ENCODE data around the gene CDKN2B-AS1.

Gene CDKN2B-AS1

DNA sequence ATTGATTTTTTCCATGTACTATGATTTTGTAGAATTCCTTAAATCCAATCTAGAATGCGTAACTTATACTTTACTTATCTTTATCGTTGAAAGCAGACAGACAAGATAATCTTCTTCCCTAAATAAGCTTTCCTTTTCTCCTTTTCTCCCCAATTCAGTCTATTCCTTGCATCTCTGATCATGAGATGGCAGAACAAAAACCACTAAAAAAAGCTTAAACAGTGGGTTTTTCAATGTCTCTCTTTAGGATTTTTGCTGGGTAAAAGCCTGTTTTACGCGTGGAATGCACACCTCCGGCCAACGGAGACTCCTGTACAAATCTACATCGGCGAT lies 13.8 kb downstream of the CDKN2B-AS1 start:
- no peak for DNase-seq

DNA sequence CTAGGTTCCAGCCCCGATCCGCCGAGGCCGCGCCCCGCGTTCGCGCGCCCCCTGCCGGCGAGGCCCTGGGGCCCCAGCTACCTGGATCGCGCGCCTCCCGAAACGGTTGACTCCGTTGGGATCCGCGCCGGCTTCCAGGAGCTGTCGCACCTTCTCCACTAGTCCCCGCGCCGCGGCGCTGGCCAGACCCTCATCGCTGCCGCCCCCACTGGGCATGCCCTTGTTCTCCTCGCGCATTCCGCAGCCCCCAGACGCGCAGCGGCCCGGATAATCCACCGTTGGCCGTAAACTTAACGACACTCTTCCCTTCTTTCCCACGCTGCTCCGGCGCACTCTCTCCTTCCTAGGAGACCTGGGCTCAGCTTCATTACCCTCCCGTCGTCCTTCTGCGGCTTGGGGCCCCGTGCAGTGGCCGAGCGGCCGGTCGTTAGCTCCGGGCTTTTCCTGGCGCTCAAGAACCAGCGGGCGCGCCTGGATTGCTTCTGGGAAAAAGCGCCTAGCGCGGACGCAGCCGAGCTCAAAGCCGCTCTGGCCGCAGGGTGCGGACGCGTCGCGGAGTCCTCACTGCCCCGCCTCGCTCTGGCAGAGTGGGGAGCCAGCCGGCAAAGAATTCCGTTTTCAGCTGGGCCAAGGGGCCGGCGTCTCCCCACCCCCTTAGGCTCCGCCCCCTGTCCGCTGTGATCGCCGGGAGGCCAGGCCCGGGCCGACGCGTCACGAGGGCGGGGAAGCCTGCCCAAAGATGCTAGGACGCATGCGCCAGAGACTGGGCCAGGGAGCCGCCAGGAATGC lies 14.3 kb downstream of the CDKN2B-AS1 start, which contains the start of gene CDKN2B:
Gene CDKN2B (minus strand): TSS at position 589 of the 789 bp plus-strand sequence. CDS start 352 bp downstream, at position 237.
- DNase-seq: peak; percentile 95

DNA sequence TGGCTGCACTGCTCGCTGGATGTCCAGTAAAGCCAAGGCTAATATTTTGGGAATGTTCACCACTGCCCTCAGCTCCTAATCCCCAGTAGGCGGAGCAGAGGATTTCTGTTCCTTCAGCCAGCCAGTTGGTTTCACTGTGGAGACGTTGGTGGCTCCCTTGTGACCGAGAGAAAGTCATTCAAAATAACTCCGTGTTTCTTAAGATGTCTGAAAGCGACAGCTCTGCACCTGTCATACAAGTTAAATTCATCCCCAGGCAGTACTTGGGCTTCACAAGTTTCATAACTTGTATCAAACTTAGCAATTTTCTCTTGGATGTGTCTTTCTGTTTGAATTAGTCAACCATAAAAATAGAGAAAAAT lies 14.9 kb downstream of the CDKN2B-AS1 start:
- DNase-seq: no peak

DNA sequence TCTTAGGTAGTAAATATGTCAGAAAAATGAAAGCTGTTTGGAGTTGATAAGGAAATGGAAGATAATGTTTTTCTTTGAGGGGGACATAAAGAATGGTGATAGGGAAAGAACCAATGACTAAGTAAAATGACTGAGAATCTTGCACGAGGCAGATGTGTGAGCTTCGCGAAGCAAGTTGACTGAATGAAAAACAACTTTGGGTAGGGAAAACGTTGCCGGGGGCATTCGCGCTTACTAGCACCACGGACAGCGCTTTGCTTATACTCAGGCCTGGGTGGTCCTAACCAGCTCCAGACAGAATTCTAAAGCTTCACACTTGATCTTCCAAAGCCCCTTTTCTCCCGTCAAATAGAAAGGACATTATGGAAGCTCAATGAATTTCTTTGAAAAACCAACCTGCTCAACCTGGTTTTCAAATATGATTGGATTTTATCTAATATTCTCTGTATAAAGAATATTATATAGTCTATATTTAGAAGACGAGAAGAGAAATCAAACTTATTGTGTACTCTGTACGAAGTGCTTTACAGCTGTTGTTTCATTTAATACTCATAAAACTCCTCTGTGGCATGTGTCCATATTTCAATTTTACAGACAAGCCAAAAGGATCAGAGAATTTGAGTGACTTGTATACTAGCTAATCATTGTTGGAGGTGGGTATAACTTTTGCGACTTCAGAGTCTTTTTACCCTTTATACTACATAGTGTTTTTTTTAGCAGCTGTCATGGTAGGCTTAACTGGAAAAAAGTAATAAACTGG lies 16.5 kb downstream of the CDKN2B-AS1 start:
- DNase-seq: no peak

DNA sequence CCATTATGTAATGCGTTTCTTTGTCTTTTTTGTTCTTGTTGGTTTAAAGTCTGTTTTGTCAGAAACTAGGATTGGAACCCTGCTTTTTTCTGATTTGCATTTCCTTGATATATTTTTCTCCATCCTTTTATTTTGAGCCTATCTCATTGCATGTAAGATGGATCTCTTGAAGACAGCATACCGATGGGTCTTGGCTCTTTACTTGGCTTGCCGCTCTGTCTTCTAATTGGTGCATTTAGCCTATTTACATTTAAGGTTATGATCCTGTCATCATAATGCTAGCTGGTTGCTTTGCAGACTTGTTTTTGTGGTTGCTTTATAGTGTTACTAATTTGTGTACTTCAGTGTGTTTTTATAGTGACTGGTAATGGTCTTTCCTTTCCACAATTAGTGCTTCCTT lies 27.8 kb downstream of the CDKN2B-AS1 start:
- no peak for DNase-seq

DNA sequence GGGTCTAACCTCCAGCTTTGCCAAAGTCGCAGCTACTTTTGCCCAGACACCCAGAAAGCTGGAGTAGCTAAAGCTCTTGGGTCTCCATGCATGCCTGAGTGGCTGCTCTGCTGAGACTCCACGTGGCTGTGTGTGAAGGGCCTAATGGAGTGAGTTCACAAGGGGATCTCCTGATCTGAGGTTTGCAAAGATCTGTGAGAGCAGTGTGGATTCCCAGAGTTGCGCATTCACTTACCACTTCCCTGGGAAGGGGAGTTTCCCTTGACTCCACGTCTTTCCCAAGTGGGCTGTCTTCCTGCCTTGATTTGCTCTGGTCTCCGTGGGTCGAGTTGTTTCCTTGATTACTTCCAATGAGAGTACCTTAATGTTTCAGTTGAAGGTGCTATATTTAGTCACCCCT lies 32.1 kb downstream of the CDKN2B-AS1 start:
- DNase-seq: no peak

DNA sequence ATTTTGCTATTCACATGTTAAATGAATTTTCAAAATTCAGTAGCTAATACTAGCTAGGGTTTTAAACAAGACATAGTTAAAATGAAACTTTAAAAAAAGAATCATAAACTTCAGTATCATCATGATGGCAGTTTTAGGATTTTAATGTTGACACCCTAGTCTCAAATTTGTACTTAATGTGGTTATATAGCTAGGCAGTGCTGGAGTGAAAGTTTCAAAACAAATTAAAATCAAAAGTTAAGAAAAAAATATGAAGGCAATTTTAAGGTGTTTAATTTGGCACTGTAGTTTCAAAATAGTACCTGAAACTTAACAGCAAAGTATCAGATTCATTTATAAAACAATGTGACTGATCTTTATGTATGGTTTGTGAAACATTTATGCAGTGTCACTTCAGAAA lies 33.8 kb downstream of the CDKN2B-AS1 start:
- DNase-seq: no peak

DNA sequence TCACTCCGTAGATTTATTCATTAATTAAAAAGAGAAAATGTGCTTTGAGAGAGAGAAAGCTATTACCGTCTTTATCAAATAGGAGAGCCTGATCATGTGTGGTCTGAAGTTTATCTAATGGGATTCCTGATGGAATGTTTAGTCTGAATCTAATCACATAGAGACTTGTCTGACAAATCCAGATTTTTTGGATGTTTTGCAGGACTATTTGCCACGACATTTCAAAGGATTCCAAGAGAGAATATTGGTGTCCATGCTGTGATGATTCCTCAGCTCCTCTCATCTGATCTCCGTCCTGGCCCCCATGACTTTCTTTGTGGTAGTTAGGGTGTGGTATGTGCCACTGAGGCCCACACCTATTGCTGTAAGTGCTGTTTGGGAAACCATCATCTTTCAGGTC lies 34.6 kb downstream of the CDKN2B-AS1 start:
- DNase-seq: no peak

DNA sequence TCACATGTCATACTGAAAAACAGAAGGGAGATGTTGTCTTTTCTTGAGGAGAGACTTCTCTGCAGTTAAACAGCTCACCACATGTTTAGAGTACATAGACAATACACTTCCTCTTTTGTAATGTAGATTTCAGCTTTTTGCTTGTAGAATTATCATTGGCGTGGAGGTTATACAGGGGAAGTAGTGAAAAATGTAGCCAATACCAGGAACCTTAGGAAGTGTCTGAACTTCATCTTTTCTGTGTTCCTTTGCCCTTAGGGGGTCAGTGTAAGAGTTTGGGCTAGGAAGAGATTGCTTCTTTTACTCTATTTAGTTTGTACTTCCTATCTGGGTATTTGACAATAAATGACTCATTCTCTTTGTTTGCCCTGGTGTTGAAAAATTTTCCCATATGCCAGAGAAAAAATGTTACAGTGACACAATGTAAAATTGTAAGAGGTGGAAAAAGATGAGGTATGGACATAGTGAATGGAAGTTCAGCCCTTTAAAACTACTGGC lies 35.6 kb downstream of the CDKN2B-AS1 start:
- peak; percentile 60 for DNase-seq

DNA sequence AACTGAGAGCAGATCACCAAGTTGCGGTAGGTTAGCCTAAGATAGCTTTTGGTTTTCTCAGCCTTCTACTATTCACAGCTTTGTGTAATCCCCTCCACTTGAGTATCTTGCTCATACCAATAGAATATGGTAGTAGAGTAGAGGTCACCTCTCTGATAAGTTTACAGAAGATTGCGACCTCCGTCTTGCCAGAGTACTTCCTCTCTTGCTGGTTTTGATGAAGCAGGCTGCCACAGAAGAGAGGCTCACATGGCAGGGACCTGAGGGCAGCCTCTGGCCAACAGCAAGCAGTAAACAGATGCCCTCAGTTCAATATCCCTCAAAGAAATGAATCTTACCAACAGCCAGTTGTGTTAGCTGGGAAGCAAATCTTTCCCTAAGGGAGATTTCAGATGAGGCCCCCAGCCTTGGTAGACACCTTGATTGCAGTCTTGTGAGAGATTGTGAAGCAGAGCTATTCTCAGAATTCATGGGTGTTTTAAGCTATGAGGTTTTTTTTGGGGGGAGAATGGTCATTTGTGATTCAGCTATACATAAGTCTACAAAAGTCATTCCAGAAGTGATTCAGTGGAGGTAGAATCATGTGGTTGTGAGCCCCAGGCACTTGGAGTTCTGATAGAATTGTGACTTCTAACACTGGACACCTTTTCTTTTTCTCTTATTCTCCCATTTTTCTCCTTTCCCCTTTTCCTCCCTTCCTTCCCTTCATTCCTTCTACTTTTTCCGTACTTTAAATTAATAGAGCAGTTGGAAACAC lies 37.2 kb downstream of the CDKN2B-AS1 start:
- no peak for DNase-seq

DNA sequence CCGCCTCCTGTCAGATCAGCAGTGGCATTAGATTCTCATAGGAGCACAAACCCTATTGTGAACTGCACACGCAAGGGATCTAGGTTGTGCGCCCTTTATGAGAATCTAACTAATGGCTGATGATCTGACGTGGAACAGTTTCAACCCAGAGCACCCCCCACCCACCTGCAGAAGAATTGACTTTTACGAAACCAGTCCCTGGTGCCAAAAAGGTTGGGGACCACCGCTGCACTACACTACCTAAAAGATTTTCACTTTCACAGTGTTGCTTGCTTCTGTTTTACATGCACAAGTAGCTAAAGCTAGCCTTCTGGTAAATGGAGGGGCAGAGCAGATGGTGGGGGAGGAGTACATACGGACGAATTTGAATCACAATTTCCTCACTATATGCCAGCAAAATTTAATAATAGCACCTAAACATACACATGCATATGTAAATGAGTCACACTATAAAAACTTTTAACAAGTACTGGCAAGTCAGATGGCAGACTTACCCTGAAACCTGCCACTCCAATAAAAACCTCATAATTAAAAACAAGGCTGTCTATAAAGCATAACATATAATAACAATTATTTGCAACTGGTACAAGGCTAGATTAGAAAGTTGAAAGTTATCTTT lies 38.5 kb downstream of the CDKN2B-AS1 start:
- DNase-seq: no peak

DNA sequence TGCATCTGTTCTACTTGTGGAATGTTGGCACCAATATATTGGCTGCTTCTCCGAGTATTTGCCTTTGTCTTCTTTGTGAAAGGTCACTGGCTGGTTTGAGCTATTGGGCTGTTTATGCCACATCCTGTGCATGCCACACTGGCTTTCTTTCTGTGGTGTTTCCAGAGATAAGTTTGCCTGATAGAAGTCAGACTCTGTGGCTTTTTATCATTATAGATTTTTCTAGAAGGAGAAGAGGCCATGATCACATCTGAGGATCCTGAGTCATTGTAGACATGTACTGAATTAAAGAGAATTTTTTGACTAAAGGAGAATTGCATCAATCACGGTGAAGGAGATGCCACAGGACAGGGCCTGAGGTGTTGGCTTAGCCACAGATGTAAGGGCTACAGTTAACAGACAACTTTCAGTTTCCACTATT lies 41.0 kb downstream of the CDKN2B-AS1 start:
- no peak for DNase-seq

DNA sequence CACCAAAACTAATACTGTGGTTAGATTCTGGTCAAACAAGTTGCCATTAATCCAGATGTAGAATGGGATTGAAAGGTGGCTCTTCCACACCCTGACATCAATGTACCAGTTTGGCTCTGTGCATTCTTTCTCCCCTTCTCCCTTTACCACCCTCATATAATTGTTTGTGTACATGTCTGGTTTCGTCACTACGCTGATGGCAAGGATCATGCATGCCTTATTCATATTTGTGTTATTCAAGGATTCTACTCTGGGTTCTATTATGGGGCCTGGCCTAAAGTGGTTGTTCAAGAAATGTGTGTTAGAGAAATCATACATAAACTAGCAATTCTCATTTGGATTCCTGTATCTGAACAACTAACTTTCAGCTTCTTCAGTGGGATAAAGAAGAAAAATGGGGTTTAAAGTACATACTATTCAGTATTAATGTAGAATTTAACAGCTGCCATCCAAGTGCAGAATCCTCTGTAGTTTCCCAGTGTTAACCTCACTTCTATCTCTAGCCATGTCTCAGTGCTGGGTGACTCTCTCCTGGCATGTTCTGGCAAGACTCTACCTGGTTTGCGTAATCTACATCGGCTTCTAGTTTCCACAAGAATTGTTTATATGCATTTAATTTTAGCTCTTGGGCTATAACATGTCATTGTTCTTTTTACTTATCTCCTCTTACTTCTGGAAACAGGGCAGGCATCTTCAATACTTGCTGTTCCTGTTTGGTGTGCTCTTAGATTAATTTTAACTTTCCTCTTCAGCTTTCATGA lies 42.5 kb downstream of the CDKN2B-AS1 start:
- no peak for DNase-seq

DNA sequence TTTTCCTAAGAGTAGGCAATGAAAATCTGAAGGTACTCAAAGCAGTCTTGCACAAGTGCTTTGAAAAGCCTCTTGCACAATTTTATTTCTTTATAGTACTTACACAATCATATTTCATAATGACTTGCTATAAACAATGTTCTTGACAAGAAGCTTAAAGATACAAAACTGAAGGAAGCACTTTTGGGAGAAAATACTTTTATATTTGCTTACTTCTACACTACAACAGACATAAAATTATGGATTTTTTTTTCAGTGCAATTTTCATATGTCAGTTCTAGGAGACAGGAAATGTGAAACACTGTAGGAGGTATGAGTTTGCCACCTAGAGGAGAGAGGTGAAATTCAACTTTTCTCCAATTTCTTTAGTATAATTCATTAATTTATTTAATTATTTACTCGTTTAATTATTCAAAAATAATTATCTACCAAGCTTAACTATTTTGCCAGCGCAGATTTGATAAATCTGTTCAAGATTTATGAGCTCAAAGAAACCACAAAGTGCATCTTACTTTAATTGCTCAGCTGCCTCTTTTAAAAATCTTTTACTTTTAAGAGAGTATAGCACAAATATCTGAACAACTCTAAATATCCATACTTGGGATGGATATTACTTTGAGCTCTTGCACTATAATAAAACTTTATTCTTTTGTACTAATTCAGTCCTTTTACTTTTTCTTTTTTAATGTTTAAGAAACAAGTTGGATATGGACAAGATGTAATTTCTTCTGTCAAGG lies 43.5 kb downstream of the CDKN2B-AS1 start:
- peak; percentile 64 for DNase-seq

DNA sequence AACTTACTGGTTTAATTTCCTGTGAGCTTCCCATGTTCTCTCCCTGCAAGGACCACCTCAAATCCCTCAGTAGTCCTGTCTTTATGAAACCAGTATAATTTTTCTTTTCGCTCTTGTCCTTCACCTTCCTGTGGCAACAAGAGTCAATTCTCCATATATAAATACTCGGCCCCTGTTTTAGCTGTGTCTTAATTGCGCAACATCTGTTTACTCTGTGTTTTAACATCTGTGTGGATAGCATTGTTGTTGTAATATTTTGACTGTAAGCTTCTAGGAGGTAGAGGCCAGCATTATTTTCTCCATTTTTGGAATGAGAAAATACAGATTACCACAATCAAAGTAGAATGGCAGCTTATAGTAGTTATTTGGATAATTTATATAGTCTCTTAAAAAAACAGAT lies 44.7 kb downstream of the CDKN2B-AS1 start:
- DNase-seq: no peak

DNA sequence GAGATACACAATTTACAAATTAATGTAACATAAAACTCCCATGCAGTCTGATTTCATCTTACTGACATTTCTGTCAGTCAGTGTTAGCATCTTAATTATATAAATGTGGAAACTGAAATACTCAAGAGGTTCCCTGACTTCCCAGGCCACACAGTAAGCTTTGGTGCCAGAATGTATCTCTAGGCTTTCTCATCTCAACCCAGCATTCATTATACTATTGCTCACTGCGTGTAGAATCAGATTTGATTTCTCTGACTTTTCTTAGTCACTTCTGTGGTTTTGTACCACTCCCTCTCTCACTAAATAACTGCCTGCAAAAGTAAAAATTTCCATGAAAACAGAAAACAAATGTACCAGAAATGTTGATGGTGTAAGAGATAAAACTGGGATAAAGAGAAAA lies 46.2 kb downstream of the CDKN2B-AS1 start:
- DNase-seq: no peak

DNA sequence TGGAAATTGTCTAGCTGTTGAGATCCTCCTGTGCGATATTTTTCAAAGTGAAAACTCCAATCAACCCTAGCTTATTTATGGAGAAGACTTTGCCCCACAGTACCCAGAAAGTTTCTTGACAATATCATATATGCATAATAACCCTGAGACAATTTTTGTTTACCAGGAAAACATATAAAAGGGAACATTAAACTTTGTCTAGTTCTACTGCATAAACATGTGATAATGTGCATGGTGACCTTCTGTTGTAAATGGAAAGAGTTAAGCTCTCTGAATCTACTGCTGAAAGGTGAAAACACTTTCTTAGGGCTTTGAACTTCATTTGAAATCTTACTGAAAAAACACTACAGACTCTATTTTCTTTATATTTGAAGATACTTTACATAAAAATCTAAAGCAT lies 46.8 kb downstream of the CDKN2B-AS1 start:
- no peak for DNase-seq

DNA sequence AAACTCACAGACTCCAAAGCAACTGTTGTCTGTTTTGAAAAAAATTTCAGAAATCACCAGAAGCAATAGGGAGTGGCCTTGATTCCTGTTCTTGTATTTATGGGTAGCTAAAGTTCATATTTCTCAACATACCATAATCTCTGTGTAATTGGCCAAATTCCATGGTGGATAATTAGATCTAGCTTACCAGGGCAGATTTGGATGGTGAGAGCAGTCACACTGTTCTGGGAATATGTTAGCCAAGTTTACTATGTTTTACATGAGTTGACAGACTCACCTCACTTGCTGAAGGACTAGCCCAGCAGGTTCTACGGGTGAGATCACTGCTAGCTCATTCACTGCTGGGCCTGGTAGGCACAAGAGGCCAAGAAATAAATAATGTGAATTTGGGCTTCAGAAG lies 47.2 kb downstream of the CDKN2B-AS1 start:
- DNase-seq: peak; percentile 78

DNA sequence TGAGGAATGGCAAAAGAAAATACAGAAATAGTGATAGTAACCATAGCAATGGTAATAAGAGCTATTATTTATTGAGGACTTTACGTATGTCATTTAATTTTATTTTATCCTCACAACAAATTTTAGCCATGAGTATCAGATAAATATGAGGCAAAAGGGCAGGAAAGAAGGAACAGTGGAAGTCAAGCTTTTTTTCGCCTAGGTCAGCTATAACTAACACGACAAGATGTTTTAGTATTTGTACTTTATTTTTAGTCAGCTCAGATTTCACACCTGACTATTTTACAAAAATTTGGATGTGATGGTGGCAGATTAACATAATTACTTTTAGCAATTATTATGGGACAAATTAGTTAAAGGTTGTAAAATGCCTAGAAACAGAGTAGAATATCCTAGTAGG lies 49.3 kb downstream of the CDKN2B-AS1 start:
- DNase-seq: no peak

DNA sequence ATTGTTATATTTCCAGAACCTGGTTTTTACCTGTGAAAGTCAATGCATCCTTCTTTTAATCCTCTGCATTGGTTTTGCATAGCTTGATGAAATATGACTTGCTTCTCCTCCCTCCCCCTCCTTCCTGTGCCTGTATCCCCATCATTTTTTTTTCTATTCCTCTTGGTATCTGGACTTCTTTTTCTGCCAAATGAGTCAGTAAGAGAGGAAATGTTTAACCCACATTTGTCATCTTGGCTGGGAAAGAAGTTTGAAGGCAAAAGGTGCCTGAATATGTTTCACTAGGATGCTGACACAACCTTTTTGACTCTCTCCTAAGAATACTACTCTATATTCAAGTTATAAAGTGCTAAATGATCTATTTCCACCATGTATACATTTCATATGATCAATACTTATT lies 50.0 kb downstream of the CDKN2B-AS1 start:
- no peak for DNase-seq

DNA sequence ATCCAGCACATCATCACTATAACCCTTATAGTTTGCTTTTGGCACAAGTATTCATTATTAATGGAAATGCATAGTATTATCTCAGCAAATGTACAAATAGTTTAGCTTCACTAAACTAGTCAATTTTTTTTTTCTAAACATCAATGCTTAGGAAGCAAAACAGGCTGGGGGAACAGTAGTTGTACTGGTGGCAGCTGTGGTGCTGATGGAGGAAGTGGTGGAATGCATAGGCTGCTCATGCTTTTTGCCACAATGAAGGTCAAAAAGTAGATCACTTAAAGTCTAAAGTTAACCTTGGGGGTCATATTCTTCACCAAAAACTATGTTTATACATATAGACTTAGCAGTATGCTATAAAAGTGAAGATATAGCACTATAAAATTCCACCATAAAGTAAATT lies 50.8 kb downstream of the CDKN2B-AS1 start:
- DNase-seq: no peak

Measured in DMS53 (cell line).